ENCODE results near the gene BANP.
"Not testable (repeated sequence)": the region's sequence is repeated elsewhere in the genome, so short reads cannot be mapped to it uniquely, and the experiment has no call there.

BANP gene

GRCh38 chr16:87990254-87990653 is 39.0 kb downstream of the BANP start:
- not testable (repeated sequence) for H3K4me3 ChIP-seq (ENCODE audit: low read depth, low read length)

GRCh38 chr16:87992142-87992541 is 40.9 kb downstream of the BANP start:
- H3K4me3 ChIP-seq (ENCODE audit: low read depth, low read length) = not testable (repeated sequence)

GRCh38 chr16:87993901-87994300 is 42.7 kb downstream of the BANP start:
- H3K4me3 ChIP-seq (ENCODE audit: low read depth, low read length) = no peak overlapping the region

- no peak overlapping the region for H3K4me3 ChIP-seq (ENCODE audit: low read depth, low read length)
Measured at GRCh38 chr16:87995644-87996043, 44.4 kb downstream of the BANP start.

- H3K4me3 ChIP-seq (ENCODE audit: low read depth, low read length) = no peak overlapping the region
Measured at GRCh38 chr16:87996962-87997880, 46.0 kb downstream of the BANP start.

GRCh38 chr16:87998184-87998793 is 47.1 kb downstream of the BANP start:
- not testable (repeated sequence) for H3K4me3 ChIP-seq (ENCODE audit: low read depth, low read length)

- not testable (repeated sequence) for H3K4me3 ChIP-seq (ENCODE audit: low read depth, low read length)
Measured at GRCh38 chr16:87998992-87999391, 47.8 kb downstream of the BANP start.

- H3K4me3 ChIP-seq (ENCODE audit: low read depth, low read length) = no peak overlapping the region
Measured at GRCh38 chr16:88002211-88002610, 51.0 kb downstream of the BANP start.

- H3K4me3 ChIP-seq (ENCODE audit: low read depth, low read length) = no peak overlapping the region
Measured at GRCh38 chr16:88002749-88003148, 51.5 kb downstream of the BANP start.

- no peak overlapping the region for H3K4me3 ChIP-seq (ENCODE audit: low read depth, low read length)
Measured at GRCh38 chr16:88003316-88003715, 52.1 kb downstream of the BANP start.

- H3K4me3 ChIP-seq (ENCODE audit: low read depth, low read length) = no peak overlapping the region
Measured at GRCh38 chr16:88003736-88004135, 52.5 kb downstream of the BANP start.

- no peak overlapping the region for H3K4me3 ChIP-seq (ENCODE audit: low read depth, low read length)
Measured at GRCh38 chr16:88004391-88004790, 53.2 kb downstream of the BANP start.

GRCh38 chr16:88005181-88005581 is 53.9 kb downstream of the BANP start:
- H3K4me3 ChIP-seq (ENCODE audit: low read depth, low read length) = no peak overlapping the region

GRCh38 chr16:88005968-88006367 is 54.7 kb downstream of the BANP start:
- H3K4me3 ChIP-seq (ENCODE audit: low read depth, low read length) = no peak overlapping the region

GRCh38 chr16:88007321-88007731 is 56.1 kb downstream of the BANP start:
- H3K4me3 ChIP-seq (ENCODE audit: low read depth, low read length) = no peak overlapping the region

- H3K4me3 ChIP-seq (ENCODE audit: low read depth, low read length) = no peak overlapping the region
Measured at GRCh38 chr16:88008840-88009239, 57.6 kb downstream of the BANP start.

- H3K4me3 ChIP-seq (ENCODE audit: low read depth, low read length) = no peak overlapping the region
Measured at GRCh38 chr16:88009563-88010342, 58.5 kb downstream of the BANP start.

- H3K4me3 ChIP-seq (ENCODE audit: low read depth, low read length) = no peak overlapping the region
Measured at GRCh38 chr16:88010343-88010967, 59.2 kb downstream of the BANP start.

GRCh38 chr16:88010968-88011483 is 59.8 kb downstream of the BANP start:
- H3K4me3 ChIP-seq (ENCODE audit: low read depth, low read length) = no peak overlapping the region

GRCh38 chr16:88012360-88012759 is 61.1 kb downstream of the BANP start:
- H3K4me3 ChIP-seq (ENCODE audit: low read depth, low read length) = no peak overlapping the region

GRCh38 chr16:88013091-88013609 is 61.9 kb downstream of the BANP start:
- H3K4me3 ChIP-seq (ENCODE audit: low read depth, low read length) = no peak overlapping the region
